Hepatocyte (in vitro differentiated cells): ENCODE data around the gene TMEM95.

Experiments used
- CTCF ChIP-seq: fragments of 200-600 bp; sonication (generic); IDR thresholded peaks from 2 replicates; pipeline ENCODE4 v1.5.1; 2016; ENCODE audit warnings: antibody characterized with exemption, mild to moderate bottlenecking; ENCODE audit not compliant: poor library complexity
- EZH2 ChIP-seq: fragments of 200-600 bp; sonication (generic); IDR thresholded peaks from 2 replicates; pipeline ENCODE4 v1.6.1; 2016; ENCODE audit warnings: antibody characterized with exemption, mild to moderate bottlenecking, borderline replicate concordance
- EZH2phosphoT487 ChIP-seq: fragments of 200-600 bp; sonication (generic); IDR thresholded peaks from one replicate; pipeline ENCODE4 v1.6.1; 2018; ENCODE audit warnings: antibody characterized with exemption, mild to moderate bottlenecking, low read depth, moderate library complexity; ENCODE audit not compliant: unreplicated experiment, severe bottlenecking

DNA sequence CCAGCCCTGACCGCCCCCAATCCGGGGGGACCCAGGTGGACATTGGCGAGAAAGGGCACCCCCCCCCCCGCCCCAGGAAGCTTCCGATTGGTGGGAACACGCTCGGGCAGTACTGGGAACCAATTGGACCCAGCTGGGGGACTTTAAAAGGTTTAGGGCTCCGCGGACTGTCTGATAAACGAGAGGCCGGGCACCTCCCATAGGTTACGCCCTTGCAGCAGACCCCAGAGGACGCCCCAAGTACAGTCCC lies 48.7 kb downstream of the TMEM95 start:
- TF ChIP-seq CTCF (no peak), EZH2phosphoT487 (no peak), EZH2 (no peak)
